H9 (cell line): ENCODE results near the gene C1QTNF1. TPM values are rescaled to one million over a fixed set of nuclear protein-coding genes. Genes with fewer than 3 reads are reported as not detected.

Experiments
- DNase-seq: peaks from one replicate; pipeline ENCODE4 v3.0.0-alpha.2; 2017
- H2AFZ ChIP-seq: one replicate; pipeline ENCODE4 v1.6.1; 2013; ENCODE audit warnings: mild to moderate bottlenecking, low read length, control low read depth, moderate library complexity
- H2AK5ac ChIP-seq: 2 replicates; pipeline ENCODE4 v1.6.1; 2013; ENCODE audit warnings: low read length, control low read depth, mixed read lengths; ENCODE audit not compliant: insufficient read length
- H2BK120ac ChIP-seq: one replicate; pipeline ENCODE4 v1.6.1; 2013; ENCODE audit warnings: low read depth, mild to moderate bottlenecking, low read length, control low read depth, inconsistent platforms; ENCODE audit not compliant: poor library complexity, severe bottlenecking
- H2BK12ac ChIP-seq: 2 replicates; pipeline ENCODE4 v1.6.1; 2013; ENCODE audit warnings: low read length, control low read depth, mixed read lengths, low read depth; ENCODE audit not compliant: insufficient read length
- H2BK15ac ChIP-seq: 2 replicates; pipeline ENCODE4 v1.6.1; 2013; ENCODE audit warnings: low read depth, low read length, control low read depth
- H2BK20ac ChIP-seq: one replicate; pipeline ENCODE4 v1.6.1; 2013; ENCODE audit warnings: low read depth, mild to moderate bottlenecking, low read length, control low read depth, inconsistent platforms; ENCODE audit not compliant: poor library complexity, severe bottlenecking
- H2BK5ac ChIP-seq: 2 replicates; pipeline ENCODE4 v1.6.1; 2013; ENCODE audit warnings: low read length, control low read depth, mixed read lengths; ENCODE audit not compliant: insufficient read length
- H3K14ac ChIP-seq: 2 replicates; pipeline ENCODE4 v1.6.1; 2013; ENCODE audit warnings: low read length, control low read depth; ENCODE audit not compliant: insufficient read depth
- H3K18ac ChIP-seq: 2 replicates; pipeline ENCODE4 v1.6.1; 2013; ENCODE audit warnings: low read depth, mild to moderate bottlenecking, mixed read lengths, low read length, control low read depth; ENCODE audit not compliant: insufficient read length
- H3K23ac ChIP-seq: 2 replicates; pipeline ENCODE4 v1.6.1; 2013; ENCODE audit warnings: low read length, control low read depth, mixed read lengths, low read depth; ENCODE audit not compliant: insufficient read length
- H3K23me2 ChIP-seq: 2 replicates; pipeline ENCODE4 v1.6.1; 2013; ENCODE audit warnings: low read depth, mild to moderate bottlenecking, mixed read lengths, low read length, control low read depth; ENCODE audit not compliant: insufficient read length, poor library complexity, severe bottlenecking
- H3K27ac ChIP-seq: 2 replicates; pipeline ENCODE4 v1.5.1; 2013; ENCODE audit warnings: low read length, control low read depth, mixed read lengths, low read depth; ENCODE audit not compliant: insufficient read length
- H3K27me3 ChIP-seq: 2 replicates; pipeline ENCODE4 v1.6.1; 2013; ENCODE audit warnings: low read length, control low read depth, inconsistent platforms; ENCODE audit not compliant: insufficient read depth
- H3K4ac ChIP-seq: 2 replicates; pipeline ENCODE4 v1.6.1; 2013; ENCODE audit warnings: low read depth, mild to moderate bottlenecking, control low read depth, inconsistent platforms, low read length, moderate library complexity
- H3K4me1 ChIP-seq: 2 replicates; pipeline ENCODE4 v1.6.1; 2013; ENCODE audit warnings: low read length, control low read depth, inconsistent platforms; ENCODE audit not compliant: insufficient read depth
- H3K4me2 ChIP-seq: 2 replicates; pipeline ENCODE4 v1.6.1; 2013; ENCODE audit warnings: low read length, control low read depth, mixed read lengths; ENCODE audit not compliant: insufficient read length, insufficient read depth
- H3K56ac ChIP-seq: 2 replicates; pipeline ENCODE4 v1.6.1; 2013; ENCODE audit warnings: low read depth, mild to moderate bottlenecking, mixed read lengths, low read length, control low read depth; ENCODE audit not compliant: insufficient read length
- H3K79me1 ChIP-seq: 2 replicates; pipeline ENCODE4 v1.6.1; 2013; ENCODE audit warnings: low read depth, mild to moderate bottlenecking, moderate library complexity, low read length, control low read depth, inconsistent platforms; ENCODE audit not compliant: insufficient read depth, poor library complexity, severe bottlenecking
- H3K79me2 ChIP-seq: 2 replicates; pipeline ENCODE4 v1.6.1; 2013; ENCODE audit warnings: low read length, control low read depth, inconsistent platforms; ENCODE audit not compliant: insufficient read depth
- H3K9ac ChIP-seq: 2 replicates; pipeline ENCODE4 v1.6.1; 2013; ENCODE audit warnings: low read length, control low read depth, mixed read lengths; ENCODE audit not compliant: insufficient read length; ENCODE audit errors: extremely low read depth
- H3K9me3 ChIP-seq: one replicate; pipeline ENCODE4 v1.6.1; 2013; ENCODE audit warnings: low read depth, low read length, inconsistent platforms; ENCODE audit not compliant: control insufficient read depth
- H3T11ph ChIP-seq: one replicate; pipeline ENCODE4 v1.6.1; 2013; ENCODE audit warnings: mild to moderate bottlenecking, low read length, control low read depth, inconsistent platforms
- H4K20me1 ChIP-seq: one replicate; pipeline ENCODE4 v1.6.1; 2013; ENCODE audit not compliant: control insufficient read depth, insufficient read length, insufficient read depth
- H4K5ac ChIP-seq: 2 replicates; pipeline ENCODE4 v1.6.1; 2013; ENCODE audit warnings: low read depth, mild to moderate bottlenecking, mixed read lengths, low read length, control low read depth; ENCODE audit not compliant: insufficient read length
- H4K8ac ChIP-seq: replicated peaks from 2 replicates; pipeline ENCODE4 v1.6.1; 2013; ENCODE audit warnings: low read length, control low read depth, mixed read lengths, low read depth; ENCODE audit not compliant: insufficient read length
- H4K91ac ChIP-seq: 2 replicates; pipeline ENCODE4 v1.6.1; 2013; ENCODE audit warnings: low read depth, mild to moderate bottlenecking, moderate library complexity, mixed read lengths, low read length, control low read depth; ENCODE audit not compliant: insufficient read length
- H3K27ac Mint-ChIP-seq, 3 experiments: 2 replicates in 2 of 3; 3 replicates in 1 of 3; pipeline ENCODE4 v1.8.0; 2020 to 2021; ENCODE audit warnings: mixed read lengths in 3 of 3, mild to moderate bottlenecking in 1 of 3, moderate library complexity in 1 of 3
- H3K27me3 Mint-ChIP-seq: 2 replicates; pipeline ENCODE4 v1.8.0; 2021; ENCODE audit warnings: low read depth, mild to moderate bottlenecking, moderate library complexity, mixed read lengths
- H3K36me3 Mint-ChIP-seq, 3 experiments: 2 replicates in 2 of 3; 3 replicates in 1 of 3; pipeline ENCODE4 v1.8.0; 2020 to 2021; ENCODE audit warnings: low read depth in 3 of 3, mixed read lengths in 3 of 3; ENCODE audit not compliant: insufficient read depth in 1 of 3
- H3K4me1 Mint-ChIP-seq, 2 experiments: 2 replicates each; pipeline ENCODE4 v1.8.0; 2020; ENCODE audit warnings: mixed read lengths in 2 of 2
- H3K4me3 Mint-ChIP-seq, 2 experiments: 2 replicates in 1 of 2; 3 replicates in 1 of 2; pipeline ENCODE4 v1.8.0; 2020 to 2021; ENCODE audit warnings: mild to moderate bottlenecking in 2 of 2, mixed read lengths in 2 of 2, moderate library complexity in 1 of 2
- H3K9me3 Mint-ChIP-seq, 2 experiments: 2 replicates in 1 of 2; 3 replicates in 1 of 2; pipeline ENCODE4 v1.8.0; 2020; ENCODE audit warnings: mild to moderate bottlenecking in 2 of 2, mixed read lengths in 2 of 2, moderate library complexity in 1 of 2
- CTCF ChIP-seq: fragments of 200-600 bp; sonication (generic); conservative IDR thresholded peaks from 3 replicates; pipeline ENCODE4 v1.8.0; 2021; ENCODE audit warnings: antibody characterized with exemption, mild to moderate bottlenecking
- WGBS: extraction: QIAGEN DNeasy Blood & Tissue Kit; methylation state at CpG from one replicate; pipeline ENCODE4 v1.1.7; 2013; ENCODE audit warnings: missing lambda C conversion rate, low lambda C conversion rate, mixed read lengths; ENCODE audit not compliant: insufficient read length; ENCODE audit errors: extremely low coverage; 5-methylcytosine and 5-hydroxymethylcytosine counted together
- total RNA-seq: library from RNA; stranded (reverse); gene quantifications from 2 replicates; pipeline ENCODE4 v1.2.1, GENCODE V29; 2021

Gene C1QTNF1
- total RNA-seq, 1 experiment from 2014 or later, result 0.96 TPM

GRCh38 chr17:79090443-79091225, 66.7 kb downstream of the C1QTNF1 start:
- H3K27me3 ChIP-seq, result no peaks in the 10 kb centered on the region
- no peaks in the 10 kb centered on the region for H3K79me2 ChIP-seq
- no peak overlapping the region for H2AFZ ChIP-seq
- H3K23me2 ChIP-seq, result no peaks in the 10 kb centered on the region
- H3K4me3 Mint-ChIP-seq, result no peak overlapping the region
- no peak overlapping the region for H2BK20ac ChIP-seq
- no peak overlapping the region for H2BK120ac ChIP-seq
- H3K36me3 Mint-ChIP-seq, result peaks cover 0 to 9% (median 4%) of the 10 kb centered on the region in 3 experiments; a peak in 5 of 7 replicates
- no CpG with 5 or more reads among the region's 32 CpGs for WGBS
- H4K20me1 ChIP-seq, result no peaks in the 10 kb centered on the region
- peak; percentile 41 for TF ChIP-seq CTCF
- no peak overlapping the region for H3K9ac ChIP-seq
- H3K56ac ChIP-seq, result no peak overlapping the region
- H2BK12ac ChIP-seq, result no peak overlapping the region
- no peak overlapping the region for H4K5ac ChIP-seq
- no peaks in the 10 kb centered on the region for H3K4me1 ChIP-seq
- DNase-seq, result peak; percentile 71
- H3K18ac ChIP-seq, result no peak overlapping the region
- H4K91ac ChIP-seq, result no peak overlapping the region
- no peak overlapping the region for H4K8ac ChIP-seq
- peaks cover 0 to 6% of the 10 kb centered on the region in 2 experiments; a peak in 2 of 4 replicates for H3K4me1 Mint-ChIP-seq
- no peak overlapping the region for H3K14ac ChIP-seq
- no peaks in the 10 kb centered on the region for H3K9me3 Mint-ChIP-seq
- H2AK5ac ChIP-seq, result no peak overlapping the region
- no peak overlapping the region for H3T11ph ChIP-seq
- H3K23ac ChIP-seq, result no peak overlapping the region
- H2BK15ac ChIP-seq, result no peak overlapping the region
- H3K4me2 ChIP-seq, result no peak overlapping the region
- no peaks in the 10 kb centered on the region for H3K27me3 Mint-ChIP-seq
- no peaks in the 10 kb centered on the region for H3K79me1 ChIP-seq
- H3K27ac ChIP-seq, result no peak overlapping the region
- no peak overlapping the region for H3K4ac ChIP-seq
- no peaks in the 10 kb centered on the region for H3K9me3 ChIP-seq
- H2BK5ac ChIP-seq, result no peak overlapping the region
- H3K27ac Mint-ChIP-seq, result peak overlapping the region in 1 of 3 experiments; percentile 13; a peak in 1 of 7 replicates
